Activated CD4-positive, alpha-beta memory T cell treated with anti-CD3 and anti-CD28 coated beads, Interleukin-2, amount 10 ng/mL, durations not matched to agents 7 days and 5 days (primary cell): ENCODE data around the gene AP3D1. TPM values are rescaled to one million over a fixed set of nuclear protein-coding genes. Genes with fewer than 3 reads are reported as not detected.

ENCODE experiments used
- CTCF ChIA-PET: fragments of 350-600 bp; sonication (Branson Sonifier 250); formaldehyde crosslinking; loops from one replicate; lab custom pipeline; 2021; ENCODE audit warnings: antibody characterized with exemption, inconsistent platforms; lab: Charles Lee
- POLR2A ChIA-PET: fragments of 350-600 bp; sonication (Branson Sonifier 250); formaldehyde crosslinking; loops from one replicate; lab custom pipeline; 2021; ENCODE audit warnings: antibody characterized with exemption; lab: Charles Lee
- DNase-seq: peaks from one replicate; pipeline ENCODE4 v3.0.0-alpha.2; 2020
- H3K27ac Mint-ChIP-seq: one replicate; pipeline ENCODE4 v1.8.0; 2021; ENCODE audit warnings: mild to moderate bottlenecking, mixed read lengths
- H3K27me3 Mint-ChIP-seq: one replicate; pipeline ENCODE4 v1.8.0; 2021; ENCODE audit warnings: mixed read lengths
- H3K36me3 Mint-ChIP-seq: one replicate; pipeline ENCODE4 v1.8.0; 2021; ENCODE audit warnings: low read depth, mixed read lengths
- H3K4me1 Mint-ChIP-seq: one replicate; pipeline ENCODE4 v1.8.0; 2021; ENCODE audit warnings: mixed read lengths
- H3K4me3 Mint-ChIP-seq: one replicate; pipeline ENCODE4 v1.8.0; 2021; ENCODE audit warnings: mild to moderate bottlenecking, mixed read lengths
- H3K9me3 Mint-ChIP-seq: one replicate; pipeline ENCODE4 v1.8.0; 2021; ENCODE audit warnings: mixed read lengths
- total RNA-seq, 2 experiments: library from RNA; stranded (reverse); gene quantifications; one replicate each; pipeline ENCODE4 v1.2.3, GENCODE V29; 2021

Gene AP3D1
- total RNA-seq, 2 experiments from 2014 or later, result 104 to 105 TPM

DNA sequence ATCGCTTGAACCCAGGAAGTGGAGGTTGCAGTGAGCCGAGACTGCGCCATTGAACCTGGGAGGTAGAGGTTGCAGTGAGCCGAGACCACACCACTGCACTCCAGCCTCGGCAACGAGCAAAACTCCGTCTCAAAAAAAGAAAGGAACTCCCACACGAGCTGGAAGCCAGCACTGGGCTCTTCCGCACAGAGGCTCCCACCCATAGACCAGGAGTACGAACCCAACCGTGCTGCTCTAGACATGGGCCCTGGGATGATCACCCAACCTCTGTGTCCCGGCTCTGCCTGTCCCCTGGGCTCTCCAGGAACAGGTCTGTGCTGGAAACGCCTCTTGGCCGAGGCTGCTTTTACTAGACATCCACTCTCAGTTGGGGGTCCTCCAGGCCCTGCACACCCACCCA lies 24.4 kb upstream of the AP3D1 start:
- DNase-seq, result no peak
- H3K36me3 Mint-ChIP-seq, result peaks cover 19% of the 10 kb centered on the region
- H3K4me3 Mint-ChIP-seq, result no peak overlapping the region
- H3K9me3 Mint-ChIP-seq, result no peaks in the 10 kb centered on the region
- CTCF ChIA-PET, result no interaction called here
- H3K27ac Mint-ChIP-seq, result no peak overlapping the region
- no peaks in the 10 kb centered on the region for H3K27me3 Mint-ChIP-seq
- POLR2A ChIA-PET, result no interaction called here
- H3K4me1 Mint-ChIP-seq, result peaks cover 26% of the 10 kb centered on the region

DNA sequence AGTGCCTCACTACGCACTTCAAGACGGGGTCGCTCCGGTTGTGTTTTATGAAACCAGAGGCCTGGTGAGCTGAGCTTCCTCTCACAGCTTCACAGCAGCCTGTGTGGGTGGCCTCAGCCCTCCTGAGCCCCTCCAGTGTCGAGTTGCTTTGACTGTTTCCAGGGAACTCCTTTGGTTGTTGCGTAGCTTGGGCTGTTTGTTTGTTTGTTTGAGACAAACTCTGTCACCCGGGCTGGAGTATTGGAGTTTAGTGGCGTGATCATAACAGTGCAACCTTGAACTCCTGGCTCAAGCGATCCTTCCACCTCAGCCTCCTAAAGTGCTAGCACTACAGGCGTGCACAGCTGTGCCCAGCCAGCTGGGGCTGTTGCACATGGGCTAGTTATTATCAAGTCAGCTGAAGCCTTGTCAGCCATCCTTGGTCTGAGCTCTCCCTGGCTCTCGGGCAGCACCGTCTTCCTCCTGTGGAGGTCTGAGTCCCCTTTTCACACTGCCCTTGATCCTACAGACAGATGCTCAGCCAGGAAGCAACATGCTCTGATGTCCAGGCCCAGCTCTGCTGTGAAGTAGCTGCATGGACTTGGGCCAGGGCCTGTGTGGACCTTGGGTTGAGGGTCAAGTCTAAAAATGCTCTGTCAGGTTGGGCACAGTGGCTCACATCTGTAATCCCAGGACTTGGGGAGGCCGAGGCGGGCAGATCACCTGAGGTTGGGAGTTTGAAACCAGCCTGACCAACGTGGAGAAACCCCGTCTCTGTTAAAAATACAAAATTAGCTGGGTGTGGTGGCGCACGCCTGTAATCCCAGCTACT lies 22.6 kb upstream of the AP3D1 start:
- peaks cover 39% of the 10 kb centered on the region for H3K4me1 Mint-ChIP-seq
- no peaks in the 10 kb centered on the region for H3K9me3 Mint-ChIP-seq
- no peak for DNase-seq
- ChIA-PET POLR2A (no interaction called here), CTCF (no interaction called here)
- peaks cover 15% of the 10 kb centered on the region for H3K36me3 Mint-ChIP-seq
- no peak overlapping the region for H3K4me3 Mint-ChIP-seq
- H3K27ac Mint-ChIP-seq, result no peak overlapping the region
- H3K27me3 Mint-ChIP-seq, result no peaks in the 10 kb centered on the region

DNA sequence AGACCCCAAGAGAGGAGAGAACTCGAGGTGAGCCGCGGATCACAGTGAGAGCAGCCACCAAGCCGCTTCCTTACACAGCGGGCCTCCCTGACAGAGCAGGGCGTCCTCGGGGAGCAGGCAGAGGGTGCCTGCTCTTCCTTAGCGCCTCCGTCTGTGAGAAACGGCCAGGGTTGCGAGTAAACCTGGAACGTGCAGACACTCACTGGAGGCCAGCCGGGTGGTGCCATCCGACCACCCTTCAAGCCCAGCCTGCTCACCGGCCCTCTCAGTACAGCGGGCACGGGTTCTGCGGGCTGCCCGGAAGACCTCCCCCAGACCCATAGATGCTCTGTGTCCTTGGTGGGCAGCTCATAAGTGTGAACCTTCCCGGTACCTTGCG lies 22.0 kb upstream of the AP3D1 start:
- Mint-ChIP-seq H3K9me3 (no peaks in the 10 kb centered on the region), H3K27ac (no peak overlapping the region), H3K4me3 (no peak overlapping the region), H3K36me3 (peaks cover 15% of the 10 kb centered on the region), H3K27me3 (no peaks in the 10 kb centered on the region), H3K4me1 (peaks cover 45% of the 10 kb centered on the region)
- ChIA-PET CTCF (no interaction called here), POLR2A (no interaction called here)
- DNase-seq, result no peak

DNA sequence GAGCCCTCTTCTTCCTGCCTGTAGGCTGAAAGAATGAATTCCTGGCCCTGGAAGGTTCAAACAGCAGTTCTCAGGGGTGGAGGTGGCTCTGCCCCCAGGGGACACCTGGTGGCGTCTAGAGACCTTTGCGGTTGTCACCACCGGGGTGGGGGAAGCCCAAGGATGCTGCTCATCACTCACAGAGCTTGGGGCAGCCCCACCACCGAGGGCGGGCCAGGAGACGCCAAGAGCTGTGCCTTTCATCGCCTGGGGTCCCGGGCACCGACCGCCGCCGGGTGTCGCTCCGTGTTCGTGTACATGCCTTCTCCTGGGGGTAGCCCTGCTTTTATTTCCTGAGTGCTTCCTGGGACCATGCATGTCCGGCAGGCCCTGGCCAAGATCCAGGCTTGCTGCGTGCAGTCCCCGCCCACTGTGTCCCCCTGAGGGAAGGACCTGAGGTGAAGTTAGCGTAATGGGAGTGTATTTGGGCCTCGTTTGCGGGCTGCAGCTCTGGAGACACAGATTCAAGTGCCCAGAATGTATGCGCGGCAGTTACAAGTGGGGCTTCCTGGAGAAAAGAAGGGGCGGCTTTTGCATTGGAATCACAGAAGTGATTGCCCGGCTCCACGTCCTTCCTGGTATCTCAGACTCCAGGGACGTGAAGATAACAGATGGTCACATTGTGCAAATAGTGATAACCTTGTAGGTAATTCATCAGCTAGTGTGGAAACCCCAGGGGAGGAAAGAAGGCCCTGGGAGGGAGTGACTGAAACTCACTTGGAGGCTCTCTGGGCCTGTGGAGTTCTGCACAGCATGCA lies 20.2 kb upstream of the AP3D1 start:
- no peak overlapping the region for H3K4me3 Mint-ChIP-seq
- POLR2A ChIA-PET, result interaction anchor here (0.7 to 1.5 kb wide), 3 partner anchors 10 to 256 kb away, joined by 3 to 5 read pairs (median 3); partner anchors contain the start of gene TIMM13
- H3K9me3 Mint-ChIP-seq, result no peaks in the 10 kb centered on the region
- peaks cover 60% of the 10 kb centered on the region for H3K4me1 Mint-ChIP-seq
- no peaks in the 10 kb centered on the region for H3K27me3 Mint-ChIP-seq
- H3K36me3 Mint-ChIP-seq, result peaks cover 17% of the 10 kb centered on the region
- peak overlapping the region; percentile 40 for H3K27ac Mint-ChIP-seq
- CTCF ChIA-PET, result interaction anchor here (1.3 to 2.0 kb wide), 4 partner anchors 14 to 66 kb away, joined by 3 to 7 read pairs (median 4); partner anchors contain the start of gene AP3D1
- DNase-seq, result peak; percentile 73

DNA sequence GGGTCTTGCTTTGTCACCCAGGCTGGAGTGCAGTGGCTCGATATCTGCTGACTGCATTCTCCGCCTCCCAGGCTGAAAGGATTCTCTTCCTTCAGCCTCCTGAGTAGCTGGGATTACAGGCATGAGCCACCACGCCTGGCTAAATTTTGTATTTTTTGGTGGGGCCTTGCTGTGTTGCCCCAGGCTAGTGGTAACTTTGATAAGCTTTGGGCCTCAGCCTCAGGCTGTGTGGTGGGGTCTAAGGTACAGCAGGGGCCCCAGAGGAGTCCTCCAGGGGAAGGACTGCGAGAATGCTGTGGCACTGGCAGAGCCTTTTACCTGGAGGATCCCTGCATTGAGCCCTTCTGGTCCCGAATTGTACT lies 19.6 kb upstream of the AP3D1 start:
- no peak for DNase-seq
- CTCF ChIA-PET, result interaction anchor here (1.3 to 2.0 kb wide), 3 partner anchors 13 to 67 kb away, joined by 3 to 7 read pairs (median 6); no protein-coding TSS in a partner anchor
- Mint-ChIP-seq H3K27ac (peak overlapping the region; percentile 34), H3K27me3 (no peaks in the 10 kb centered on the region), H3K9me3 (no peaks in the 10 kb centered on the region), H3K4me3 (no peak overlapping the region), H3K36me3 (peaks cover 13% of the 10 kb centered on the region), H3K4me1 (peaks cover 63% of the 10 kb centered on the region)
- POLR2A ChIA-PET, result interaction anchor here (1.1 to 1.5 kb wide), 2 partner anchors 11 to 257 kb away, joined by 3 to 5 read pairs; partner anchors contain the start of gene TIMM13

DNA sequence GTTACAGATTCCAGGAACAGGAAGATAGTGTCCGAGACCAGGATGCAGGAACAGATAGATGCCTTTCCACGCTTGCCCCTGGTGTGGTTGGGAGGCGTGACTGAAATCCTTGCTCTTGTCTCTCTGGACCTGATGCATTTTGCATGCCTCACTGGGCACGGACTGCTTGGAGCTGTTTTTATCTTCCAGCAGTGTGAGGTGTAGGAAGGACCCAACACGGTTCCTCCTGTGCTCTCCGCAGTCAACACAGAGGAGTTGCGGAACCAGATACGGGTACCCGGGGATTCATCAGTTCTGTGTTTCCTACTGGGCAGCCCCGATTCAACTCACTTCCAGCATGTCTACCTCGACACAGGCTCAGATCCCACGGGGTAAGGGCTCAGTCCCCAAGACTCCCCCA lies 18.9 kb upstream of the AP3D1 start:
- ChIA-PET POLR2A (no interaction called here), CTCF (interaction anchor here (0.5 to 1.7 kb wide), 3 partner anchors 12 to 241 kb away, joined by 3 to 7 read pairs (median 3); no protein-coding TSS in a partner anchor)
- Mint-ChIP-seq H3K4me1 (peaks cover 67% of the 10 kb centered on the region), H3K27ac (no peak overlapping the region), H3K4me3 (no peak overlapping the region), H3K27me3 (no peaks in the 10 kb centered on the region), H3K36me3 (peaks cover 15% of the 10 kb centered on the region), H3K9me3 (no peaks in the 10 kb centered on the region)
- DNase-seq, result no peak

DNA sequence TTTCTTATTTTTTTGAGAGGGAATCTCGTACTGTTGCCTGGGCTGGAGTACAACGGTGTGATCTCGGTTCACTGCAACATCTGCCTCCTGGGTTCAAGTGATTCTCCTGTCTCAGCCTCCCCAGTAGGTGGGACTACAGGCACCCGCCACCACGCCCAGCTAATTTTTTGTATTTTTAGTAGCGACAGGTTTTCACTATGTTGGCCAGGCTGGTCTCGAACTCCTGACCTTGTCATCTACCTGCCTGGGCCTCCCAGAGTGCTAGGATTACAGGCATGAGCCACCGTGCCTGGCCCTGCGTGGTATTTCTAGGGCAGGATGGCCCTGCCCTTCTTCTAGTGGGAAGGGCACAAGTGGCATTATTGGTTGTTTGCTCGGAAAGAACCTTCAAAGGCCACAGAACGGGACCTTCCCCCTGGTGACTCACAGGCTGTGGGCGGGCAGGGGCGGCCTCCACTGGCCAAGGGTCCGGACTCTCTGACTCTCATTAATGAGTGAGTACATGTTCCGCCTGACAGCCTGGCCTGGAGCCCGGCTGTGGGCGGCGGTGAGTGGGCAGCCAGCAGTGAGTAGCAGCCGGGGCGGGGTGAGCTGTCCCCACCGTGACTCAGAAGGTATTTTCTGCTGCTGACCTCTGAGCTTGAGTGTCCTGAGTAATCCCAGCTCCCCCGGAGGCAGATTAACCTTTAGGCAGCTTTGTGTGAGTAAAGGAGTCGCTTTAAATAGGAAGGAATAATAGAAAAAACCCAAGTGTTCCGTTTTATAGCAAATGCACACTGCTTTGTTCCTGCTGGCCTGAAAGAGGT lies 17.5 kb upstream of the AP3D1 start:
- H3K36me3 Mint-ChIP-seq, result peaks cover 12% of the 10 kb centered on the region
- no peaks in the 10 kb centered on the region for H3K9me3 Mint-ChIP-seq
- peak overlapping the region; percentile 84 for H3K27ac Mint-ChIP-seq
- DNase-seq, result peak; percentile 69
- H3K4me1 Mint-ChIP-seq, result peaks cover 62% of the 10 kb centered on the region
- CTCF ChIA-PET, result interaction anchor here (1.1 kb wide), 2 partner anchors 11 to 13 kb away, joined by 3 to 6 read pairs; no protein-coding TSS in a partner anchor
- POLR2A ChIA-PET, result interaction anchor here (1.3 kb wide), 1 partner anchor 159 kb away, joined by 4 read pairs; the partner anchor contains the start of genes LSM7 and SPPL2B
- H3K4me3 Mint-ChIP-seq, result peak overlapping the region; percentile 52
- H3K27me3 Mint-ChIP-seq, result no peaks in the 10 kb centered on the region

DNA sequence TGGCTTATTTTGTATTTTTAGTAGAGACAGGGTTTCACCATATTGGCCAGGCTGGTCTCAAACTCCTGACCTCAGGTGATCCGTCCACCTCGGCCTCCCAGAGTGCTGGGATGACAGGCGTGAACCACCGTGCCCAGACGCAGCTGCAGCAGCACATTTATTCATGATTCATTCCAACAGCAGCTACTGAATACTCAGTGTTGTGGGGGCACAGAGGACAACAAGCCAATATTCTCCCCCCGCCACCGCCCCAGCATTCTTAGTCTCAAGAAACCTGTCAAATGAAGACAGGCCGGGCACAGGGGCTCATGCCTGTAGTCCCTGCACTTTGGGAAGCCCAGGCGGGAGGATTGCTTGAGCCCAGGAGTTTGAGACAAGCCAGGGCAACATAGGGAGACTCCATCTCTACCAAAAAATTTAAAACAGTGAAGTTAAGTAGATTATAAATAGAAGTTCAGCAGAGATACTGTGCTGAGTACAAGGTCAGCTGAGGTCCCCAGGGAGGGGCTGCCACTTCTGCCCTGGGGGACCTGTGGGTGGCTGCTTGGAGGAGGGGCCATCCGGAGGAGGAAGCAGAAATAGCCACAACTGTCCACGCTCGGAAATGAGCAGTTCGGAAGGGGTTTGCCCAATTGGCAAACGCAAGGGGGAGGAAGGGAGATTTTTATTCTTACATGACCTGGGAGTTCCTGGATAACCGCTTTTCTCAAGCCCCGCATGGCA lies 16.7 kb upstream of the AP3D1 start:
- DNase-seq, result no peak
- POLR2A ChIA-PET, result no interaction called here
- Mint-ChIP-seq H3K4me3 (peak overlapping the region; percentile 52), H3K27ac (peak overlapping the region; percentile 84), H3K27me3 (no peaks in the 10 kb centered on the region), H3K9me3 (no peaks in the 10 kb centered on the region), H3K4me1 (peaks cover 62% of the 10 kb centered on the region), H3K36me3 (peaks cover 9% of the 10 kb centered on the region)
- CTCF ChIA-PET, result no interaction called here

DNA sequence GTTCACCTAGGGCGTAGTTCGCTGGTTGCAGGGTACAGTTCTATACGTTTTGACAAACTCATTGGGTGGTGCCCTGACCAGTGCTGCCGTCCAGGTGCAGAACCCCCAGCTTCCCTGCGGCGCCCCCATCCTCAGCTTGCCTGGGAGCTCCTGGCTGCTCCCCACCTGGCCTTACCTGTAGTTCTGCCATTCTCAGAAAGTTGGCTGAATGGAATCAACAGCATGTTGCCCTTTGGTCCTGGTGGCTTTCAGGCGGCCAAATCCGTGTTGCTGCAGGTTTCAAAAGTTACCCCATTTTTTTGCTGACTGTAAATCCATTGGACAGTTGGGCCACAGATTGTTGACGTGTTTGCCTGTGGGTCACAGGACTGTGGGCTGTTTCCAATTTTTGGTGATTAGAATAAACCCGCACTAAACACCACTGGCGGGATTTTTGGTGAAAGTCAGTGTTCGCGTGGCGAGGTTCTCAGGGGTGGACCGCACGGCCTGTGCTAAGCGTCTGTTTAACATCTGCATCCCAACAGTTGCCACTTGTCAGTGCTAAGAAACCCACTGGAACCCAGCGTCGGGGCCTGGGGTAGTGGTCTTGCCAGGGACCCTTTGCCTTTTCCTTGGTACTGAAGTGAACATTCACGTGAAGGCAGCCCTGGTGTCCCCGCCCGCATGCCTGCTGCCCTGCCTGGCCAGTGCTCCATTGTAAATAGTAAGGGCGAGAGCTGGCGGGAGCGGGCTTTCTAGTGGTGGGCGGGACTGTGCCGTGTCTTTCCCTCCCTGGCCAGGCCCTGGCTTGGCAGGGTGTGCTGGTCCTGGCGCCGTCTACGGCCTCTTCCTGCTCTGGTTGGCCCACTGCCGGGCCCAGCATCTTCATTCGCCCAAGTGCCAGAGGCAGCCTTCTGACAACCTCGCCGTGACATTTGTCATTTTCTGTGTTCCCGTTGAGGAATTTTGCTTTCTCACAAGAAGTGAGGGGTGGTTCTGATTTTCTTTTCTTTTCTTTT lies 15.7 kb upstream of the AP3D1 start:
- POLR2A ChIA-PET, result no interaction called here
- no peaks in the 10 kb centered on the region for H3K27me3 Mint-ChIP-seq

DNA sequence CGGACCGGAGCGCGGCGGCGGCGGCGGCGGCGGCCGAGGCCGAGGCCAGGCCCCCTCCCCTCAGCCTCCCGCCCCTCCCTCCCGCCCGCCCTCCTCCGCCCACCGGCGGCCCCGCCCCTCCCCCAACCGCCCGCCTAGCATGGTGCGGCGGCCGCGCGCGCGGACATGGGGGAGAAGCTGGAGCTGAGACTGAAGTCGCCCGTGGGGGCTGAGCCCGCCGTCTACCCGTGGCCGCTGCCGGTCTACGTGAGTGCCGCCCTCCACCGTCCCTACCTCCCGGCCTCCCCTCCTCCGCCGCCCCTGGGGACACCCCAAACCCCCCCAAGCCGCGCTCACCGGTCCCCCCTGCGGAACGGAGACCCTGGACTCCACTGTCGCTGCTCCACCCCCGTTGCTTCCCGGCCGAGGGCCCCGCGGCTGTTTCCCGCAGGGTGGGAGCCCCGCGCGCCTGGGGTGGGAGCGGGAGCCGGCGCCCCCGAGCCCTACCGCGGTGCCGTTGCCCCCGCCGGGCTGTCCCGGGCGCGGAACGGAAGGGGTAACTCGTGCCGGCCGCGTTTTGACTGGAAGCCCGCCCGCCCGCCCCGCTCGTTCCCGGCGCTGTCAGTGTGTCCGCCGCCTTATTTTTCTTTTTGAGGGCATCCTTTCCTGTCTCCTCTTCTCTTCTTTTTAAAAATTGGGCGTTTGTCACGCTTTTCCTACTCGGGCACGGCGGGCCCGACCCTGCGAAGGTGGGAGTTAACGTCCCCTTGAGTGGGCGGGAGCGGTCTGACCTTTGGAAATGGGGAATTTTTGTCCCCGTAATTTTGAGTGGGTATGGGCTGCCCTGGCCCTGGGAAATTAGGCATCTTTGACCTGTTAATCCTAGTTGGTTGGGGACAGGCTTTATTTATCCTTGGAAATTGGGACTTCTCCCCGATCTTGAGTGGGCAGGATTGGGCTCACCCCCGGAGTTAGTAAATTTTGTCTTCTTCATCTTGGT lies 12.9 kb upstream of the AP3D1 start:
- Mint-ChIP-seq H3K9me3 (no peaks in the 10 kb centered on the region), H3K27me3 (no peaks in the 10 kb centered on the region), H3K27ac (peak overlapping the region; percentile 88), H3K4me3 (peak overlapping the region; percentile 85), H3K36me3 (peaks cover 9% of the 10 kb centered on the region), H3K4me1 (peaks cover 38% of the 10 kb centered on the region)
- ChIA-PET POLR2A (interaction anchor here (0.6 to 2.6 kb wide), 7 partner anchors 12 to 267 kb away, joined by 3 to 8 read pairs (median 5); partner anchors contain the start of genes AP3D1 and PLEKHJ1), CTCF (interaction anchor here (0.7 to 1.4 kb wide), 3 partner anchors 13 to 110 kb away, joined by 3 to 4 read pairs (median 3); partner anchors contain the start of gene AP3D1)
- peak; percentile 44 for DNase-seq

More for the DNA sequence above, 15.7 kb upstream of the AP3D1 start:
- no peak for DNase-seq
- Mint-ChIP-seq H3K4me1 (peaks cover 61% of the 10 kb centered on the region), H3K9me3 (no peaks in the 10 kb centered on the region), H3K27ac (peak overlapping the region; percentile 84), H3K4me3 (peak overlapping the region; percentile 51), H3K36me3 (peaks cover 9% of the 10 kb centered on the region)
- CTCF ChIA-PET, result no interaction called here
